HG03521 (cell line): ENCODE data around the gene CABLES2.

Experiments used
- ATAC-seq: cut with Tn5 transposase; IDR thresholded peaks from one replicate; pipeline ENCODE4 v1.9.1; 2021; ENCODE audit warnings: mild to moderate bottlenecking, moderate library complexity; ENCODE audit not compliant: unreplicated experiment

Gene CABLES2

GRCh38 chr20:62420846-62421715 lies 14.0 kb upstream of the CABLES2 start:
- ATAC-seq, result no peak

GRCh38 chr20:62419759-62420158 lies 12.7 kb upstream of the CABLES2 start:
- ATAC-seq, result no peak

- no peak for ATAC-seq
Observed at GRCh38 chr20:62418709-62419487, 11.8 kb upstream of the CABLES2 start.

GRCh38 chr20:62417981-62418708 lies 11.1 kb upstream of the CABLES2 start:
- no peak for ATAC-seq

- no peak for ATAC-seq
Observed at GRCh38 chr20:62416651-62417637, 9.9 kb upstream of the CABLES2 start.

GRCh38 chr20:62415354-62416111 lies 8.4 kb upstream of the CABLES2 start:
- no peak for ATAC-seq

GRCh38 chr20:62413896-62414481 lies 6.9 kb upstream of the CABLES2 start:
- ATAC-seq, result no peak

GRCh38 chr20:62413025-62413570 lies 6.0 kb upstream of the CABLES2 start:
- no peak for ATAC-seq

GRCh38 chr20:62412194-62413024 lies 5.3 kb upstream of the CABLES2 start:
- ATAC-seq, result no peak

GRCh38 chr20:62411479-62412193 lies 4.6 kb upstream of the CABLES2 start:
- no peak for ATAC-seq

- no peak for ATAC-seq
Observed at GRCh38 chr20:62410746-62411478, 3.8 kb upstream of the CABLES2 start.

- ATAC-seq, result no peak
Observed at GRCh38 chr20:62409931-62410745, 3.1 kb upstream of the CABLES2 start.

GRCh38 chr20:62409086-62409853 lies 2.2 kb upstream of the CABLES2 start:
- ATAC-seq, result no peak

- ATAC-seq, result no peak
Observed at GRCh38 chr20:62408640-62409039, 1.6 kb upstream of the CABLES2 start.

GRCh38 chr20:62408055-62408454 lies 970 bp upstream of the CABLES2 start:
- no peak for ATAC-seq
